IPS DF 4.7 (cell line): ENCODE results near the gene TMEM259.

Experiments used
- DNase-seq: peaks from one replicate; pipeline ENCODE4 v3.0.0-alpha.2; 2013; ENCODE audit warnings: low spot score; ENCODE audit errors: extremely low read depth

TMEM259 gene

GRCh38 chr19:989381-990081 lies 31.4 kb downstream of the TMEM259 start:
- DNase-seq = no peak

- no peak for DNase-seq
Observed at GRCh38 chr19:988510-988909, 32.4 kb downstream of the TMEM259 start.

- DNase-seq = no peak
Observed at GRCh38 chr19:988081-988480, 32.8 kb downstream of the TMEM259 start.

GRCh38 chr19:986083-986482 lies 34.8 kb downstream of the TMEM259 start:
- DNase-seq = no peak

- no peak for DNase-seq
Observed at GRCh38 chr19:984165-984967, 36.6 kb downstream of the TMEM259 start, which contains the start of gene WDR18. Gene WDR18, plus strand, starts transcription at chr19:984345. Its CDS starts 9 bp downstream, at chr19:984354.

GRCh38 chr19:982567-983170 lies 38.3 kb downstream of the TMEM259 start:
- DNase-seq = no peak

- no peak for DNase-seq
Observed at GRCh38 chr19:980133-980998, 40.6 kb downstream of the TMEM259 start.

GRCh38 chr19:979318-979741 lies 41.6 kb downstream of the TMEM259 start:
- no peak for DNase-seq

GRCh38 chr19:977058-977464 lies 43.9 kb downstream of the TMEM259 start:
- DNase-seq = no peak

GRCh38 chr19:976476-976875 lies 44.4 kb downstream of the TMEM259 start:
- no peak for DNase-seq

GRCh38 chr19:974564-975257 lies 46.2 kb downstream of the TMEM259 start:
- no peak for DNase-seq

GRCh38 chr19:973726-974563 lies 47.0 kb downstream of the TMEM259 start:
- DNase-seq = no peak

GRCh38 chr19:972281-972680 lies 48.6 kb downstream of the TMEM259 start:
- no peak for DNase-seq

GRCh38 chr19:971795-972194 lies 49.1 kb downstream of the TMEM259 start:
- no peak for DNase-seq

GRCh38 chr19:970695-971094 lies 50.2 kb downstream of the TMEM259 start:
- DNase-seq = no peak

GRCh38 chr19:966485-967088 lies 54.3 kb downstream of the TMEM259 start:
- no peak for DNase-seq

GRCh38 chr19:964761-965694 lies 55.9 kb downstream of the TMEM259 start:
- DNase-seq = no peak

- no peak for DNase-seq
Observed at GRCh38 chr19:964116-964520, 56.8 kb downstream of the TMEM259 start.
